ENCODE results near the gene BCAR3. TPM values are rescaled to one million over a fixed set of nuclear protein-coding genes. Genes with fewer than 3 reads are reported as not detected.
"Not testable (repeated sequence)": the region's sequence is repeated elsewhere in the genome, so short reads cannot be mapped to it uniquely, and the experiment has no call there.

BCAR3 gene
- total RNA-seq, 1 donor from 2014 or later = 59.5 TPM

DNA sequence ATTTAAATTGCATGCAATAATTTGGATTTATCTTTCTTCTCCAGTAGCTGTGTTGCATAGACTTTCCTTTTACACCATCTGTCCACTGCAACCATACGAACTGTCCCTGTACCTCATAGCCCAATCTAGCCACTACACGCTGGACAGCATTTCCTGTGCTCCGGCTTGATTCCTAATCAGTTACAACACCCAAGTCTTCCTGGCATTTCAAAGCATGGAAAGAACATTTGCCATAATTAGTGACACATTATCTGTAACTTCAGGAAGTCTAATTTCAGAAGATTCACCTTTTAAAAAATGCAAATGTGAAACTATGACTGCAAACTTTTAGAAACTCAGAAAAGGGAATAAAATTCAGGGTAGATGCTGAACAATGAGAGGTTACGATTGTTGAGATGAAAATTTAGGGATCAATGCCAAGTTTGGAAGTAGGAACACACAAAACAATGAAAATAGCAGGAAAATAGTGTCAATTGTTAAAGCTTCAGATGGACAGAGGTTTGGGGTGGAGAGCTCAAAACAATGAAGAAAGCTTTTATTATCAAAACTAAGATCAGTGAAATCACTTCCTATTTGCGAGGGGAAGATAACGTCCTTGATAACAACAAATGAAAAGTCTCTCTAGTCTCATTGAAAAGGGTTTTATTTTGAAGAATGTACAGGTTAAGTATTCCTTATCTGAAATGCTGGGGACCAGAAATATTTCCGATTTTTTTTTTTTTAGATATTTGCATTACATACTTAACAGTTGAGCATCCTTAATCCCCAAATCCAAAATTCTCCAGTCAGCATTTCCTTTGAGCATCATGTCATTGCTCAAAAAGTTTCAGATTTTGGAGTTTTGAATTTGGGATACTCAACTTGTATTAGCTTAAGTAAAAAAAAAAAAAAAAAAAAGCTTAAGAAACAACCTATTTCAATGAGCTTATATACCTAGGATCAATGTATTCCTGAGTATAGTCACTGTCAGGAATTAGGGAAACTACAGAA is 126.5 kb downstream of the BCAR3 start:
- DNase-seq (no peak), ATAC-seq (ENCODE audit: low read depth) (no peak)
- no peaks in the 10 kb centered on the region for H3K27me3 Mint-ChIP-seq
- intact Hi-C loops (cut with micrococcal nuclease) = no loop called here
- POLR2A ChIA-PET = no interaction called here
- peaks cover 23% of the 10 kb centered on the region for H3K4me1 Mint-ChIP-seq
- H3K27ac Mint-ChIP-seq = no peak overlapping the region
- peaks cover 22% of the 10 kb centered on the region for H3K36me3 Mint-ChIP-seq (ENCODE audit: low read depth)
- peaks cover 2% of the 10 kb centered on the region for H3K9me3 Mint-ChIP-seq
- TF ChIP-seq, protein P1, sequence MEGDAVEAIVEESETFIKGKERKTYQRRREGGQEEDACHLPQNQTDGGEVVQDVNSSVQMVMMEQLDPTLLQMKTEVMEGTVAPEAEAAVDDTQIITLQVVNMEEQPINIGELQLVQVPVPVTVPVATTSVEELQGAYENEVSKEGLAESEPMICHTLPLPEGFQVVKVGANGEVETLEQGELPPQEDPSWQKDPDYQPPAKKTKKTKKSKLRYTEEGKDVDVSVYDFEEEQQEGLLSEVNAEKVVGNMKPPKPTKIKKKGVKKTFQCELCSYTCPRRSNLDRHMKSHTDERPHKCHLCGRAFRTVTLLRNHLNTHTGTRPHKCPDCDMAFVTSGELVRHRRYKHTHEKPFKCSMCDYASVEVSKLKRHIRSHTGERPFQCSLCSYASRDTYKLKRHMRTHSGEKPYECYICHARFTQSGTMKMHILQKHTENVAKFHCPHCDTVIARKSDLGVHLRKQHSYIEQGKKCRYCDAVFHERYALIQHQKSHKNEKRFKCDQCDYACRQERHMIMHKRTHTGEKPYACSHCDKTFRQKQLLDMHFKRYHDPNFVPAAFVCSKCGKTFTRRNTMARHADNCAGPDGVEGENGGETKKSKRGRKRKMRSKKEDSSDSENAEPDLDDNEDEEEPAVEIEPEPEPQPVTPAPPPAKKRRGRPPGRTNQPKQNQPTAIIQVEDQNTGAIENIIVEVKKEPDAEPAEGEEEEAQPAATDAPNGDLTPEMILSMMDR (IDR thresholded peaks at IDR 0.05) = no peak
- H3K4me3 Mint-ChIP-seq = no peak overlapping the region
- CTCF ChIA-PET = no interaction called here

DNA sequence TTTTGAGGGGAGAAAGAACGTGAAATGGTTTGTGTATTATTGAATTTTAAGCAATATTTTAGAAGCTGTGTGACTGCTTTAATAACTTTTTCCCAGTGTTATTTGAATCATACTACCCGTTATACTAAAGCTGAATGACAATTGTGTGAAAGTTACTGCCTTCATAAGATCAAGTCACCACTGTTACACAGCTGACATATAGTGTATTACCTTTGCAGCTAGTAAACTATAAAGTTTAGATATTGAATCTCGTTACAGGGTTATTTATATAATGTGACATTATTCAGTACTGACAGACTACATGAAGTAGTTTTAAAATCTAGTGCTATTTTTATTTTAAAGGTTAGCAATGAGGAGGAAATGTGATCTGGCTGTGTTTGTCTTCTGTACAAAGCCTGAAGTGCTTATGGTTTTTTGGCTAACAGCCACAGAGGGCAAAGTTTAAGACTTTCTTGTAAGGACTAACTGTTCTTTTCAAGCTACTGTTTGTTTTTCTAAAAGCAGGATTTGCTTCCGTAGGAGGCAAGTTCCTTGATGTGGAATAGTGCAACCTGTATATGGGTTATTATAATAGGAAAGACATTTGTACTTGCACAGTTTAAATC is 127.6 kb downstream of the BCAR3 start:
- intact Hi-C loops (cut with micrococcal nuclease); CTCF ChIA-PET; H3K27ac Mint-ChIP-seq; POLR2A ChIA-PET; H3K9me3 Mint-ChIP-seq; H3K4me3 Mint-ChIP-seq; H3K27me3 Mint-ChIP-seq; DNase-seq; ATAC-seq (ENCODE audit: low read depth): not testable (repeated sequence)
- Mint-ChIP-seq H3K36me3 (ENCODE audit: low read depth) (peaks cover 13% of the 10 kb centered on the region), H3K4me1 (peaks cover 14% of the 10 kb centered on the region)

DNA sequence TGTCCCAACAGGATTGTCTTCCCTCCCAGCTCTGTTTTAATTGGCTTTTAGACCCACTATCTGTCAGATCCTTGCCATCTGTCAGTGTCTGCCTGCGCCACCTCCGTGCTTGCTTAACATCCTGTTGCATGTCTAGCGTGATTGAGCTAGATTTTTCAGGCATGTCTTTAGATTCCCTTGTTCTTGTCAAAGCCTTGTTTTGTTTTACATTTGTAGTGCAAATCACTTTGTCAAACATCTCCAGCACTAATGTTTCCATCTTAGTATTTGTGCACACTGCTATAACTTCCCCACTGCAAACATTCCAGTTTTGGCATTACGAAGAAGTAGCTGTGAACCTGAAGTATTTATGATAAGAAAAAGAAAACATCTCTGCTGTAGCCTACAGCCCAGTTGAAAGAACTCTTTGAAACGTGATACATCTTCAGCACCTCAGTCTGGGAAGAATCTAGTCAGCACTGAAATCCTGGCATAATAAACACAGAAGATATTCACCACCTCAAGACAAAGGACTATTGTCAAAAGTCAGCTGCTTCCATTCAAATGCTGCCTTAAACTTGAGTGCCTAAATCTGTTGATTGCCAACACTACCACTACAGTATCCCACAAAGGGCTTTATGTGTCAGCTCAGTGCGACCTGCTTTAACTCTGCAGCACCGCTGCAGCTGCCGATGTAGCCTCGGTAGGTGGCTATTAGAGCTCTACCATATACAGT is 128.7 kb downstream of the BCAR3 start:
- TF ChIP-seq, protein P1 (IDR thresholded peaks at IDR 0.05) = no peak
- Mint-ChIP-seq H3K4me1 (peaks cover 3% of the 10 kb centered on the region), H3K27me3 (no peaks in the 10 kb centered on the region), H3K27ac (no peak overlapping the region), H3K9me3 (no peaks in the 10 kb centered on the region), H3K36me3 (ENCODE audit: low read depth) (peaks cover 7% of the 10 kb centered on the region), H3K4me3 (no peak overlapping the region)
- ATAC-seq (ENCODE audit: low read depth) = no peak
- CTCF ChIA-PET = no interaction called here
- intact Hi-C loops (cut with micrococcal nuclease) = no loop called here
- DNase-seq = no peak
- POLR2A ChIA-PET = no interaction called here

DNA sequence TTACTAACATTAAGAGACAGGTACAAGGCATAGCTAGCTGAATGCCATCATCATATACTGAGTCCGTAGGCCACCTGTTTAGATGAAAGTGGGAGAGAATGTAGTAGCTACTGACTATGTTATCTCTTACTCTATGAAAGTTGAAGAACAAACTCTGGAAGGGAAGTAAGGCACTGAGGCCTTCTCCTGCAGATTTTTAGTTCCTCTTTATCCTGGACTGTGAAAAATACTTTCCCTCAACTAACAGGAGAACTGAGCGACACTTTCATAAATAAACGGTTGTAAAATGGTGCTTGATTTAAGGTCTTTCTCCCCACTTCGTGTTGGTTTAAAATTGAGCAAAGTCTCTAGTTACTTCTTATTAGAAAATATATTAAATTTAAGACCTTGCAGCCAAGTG is 131.8 kb downstream of the BCAR3 start:
- Mint-ChIP-seq H3K27ac (no peak overlapping the region), H3K36me3 (ENCODE audit: low read depth) (peaks cover 10% of the 10 kb centered on the region), H3K4me1 (no peaks in the 10 kb centered on the region), H3K9me3 (no peaks in the 10 kb centered on the region), H3K27me3 (no peaks in the 10 kb centered on the region), H3K4me3 (no peak overlapping the region)
- ChIA-PET POLR2A (no interaction called here), CTCF (no interaction called here)
- intact Hi-C loops (cut with micrococcal nuclease) = no loop called here
- TF ChIP-seq, protein P1 (IDR thresholded peaks at IDR 0.05) = no peak
- ATAC-seq (ENCODE audit: low read depth) (no peak), DNase-seq (no peak)

DNA sequence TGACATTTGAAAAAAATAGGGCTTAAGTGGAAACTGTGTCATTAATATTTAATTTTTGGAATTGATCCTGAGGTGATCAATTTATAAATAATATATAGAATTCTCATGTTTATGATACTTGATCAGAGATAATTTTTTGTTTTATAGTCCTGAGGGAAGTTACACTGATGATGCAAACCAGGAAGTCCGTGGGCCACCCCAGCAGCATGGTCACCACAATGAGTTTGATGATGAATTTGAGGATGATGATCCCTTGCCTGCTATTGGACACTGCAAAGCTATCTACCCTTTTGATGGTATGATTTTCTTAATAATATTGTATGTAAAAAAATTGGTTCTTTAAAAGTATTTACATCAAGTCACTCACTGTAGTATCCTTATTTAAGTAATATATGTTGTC is 132.5 kb downstream of the BCAR3 start:
- Mint-ChIP-seq H3K9me3 (no peaks in the 10 kb centered on the region), H3K4me3 (no peak overlapping the region), H3K4me1 (no peaks in the 10 kb centered on the region), H3K27ac (no peak overlapping the region), H3K27me3 (no peaks in the 10 kb centered on the region), H3K36me3 (ENCODE audit: low read depth) (peaks cover 10% of the 10 kb centered on the region)
- intact Hi-C loops (cut with micrococcal nuclease) = no loop called here
- DNase-seq (no peak), ATAC-seq (ENCODE audit: low read depth) (no peak)
- ChIA-PET CTCF (no interaction called here), POLR2A (no interaction called here)
- TF ChIP-seq, protein P1 (IDR thresholded peaks at IDR 0.05) = no peak

Measured in activated B cell treated with CpG ODN at 0.5 μM for 24 hours (primary cell).